HL-60/S4 treated with phorbol 12-myristate 13-acetate at 8.2 ng/mL for 4 days and 3 days (cell line): ENCODE data around the gene KCNMB2.
"Not testable (repeated sequence)": the region's sequence is repeated elsewhere in the genome, so short reads cannot be mapped to it uniquely, and the experiment has no call there.

Source experiments
- in situ Hi-C: fragments of 300-500 bp; cut with MboI; formaldehyde crosslinking; loops from 2 replicates; pipeline ENCODE4 v1.15.0; 2022; ENCODE audit warnings: low sequenced_read_pairs

Gene KCNMB2

DNA sequence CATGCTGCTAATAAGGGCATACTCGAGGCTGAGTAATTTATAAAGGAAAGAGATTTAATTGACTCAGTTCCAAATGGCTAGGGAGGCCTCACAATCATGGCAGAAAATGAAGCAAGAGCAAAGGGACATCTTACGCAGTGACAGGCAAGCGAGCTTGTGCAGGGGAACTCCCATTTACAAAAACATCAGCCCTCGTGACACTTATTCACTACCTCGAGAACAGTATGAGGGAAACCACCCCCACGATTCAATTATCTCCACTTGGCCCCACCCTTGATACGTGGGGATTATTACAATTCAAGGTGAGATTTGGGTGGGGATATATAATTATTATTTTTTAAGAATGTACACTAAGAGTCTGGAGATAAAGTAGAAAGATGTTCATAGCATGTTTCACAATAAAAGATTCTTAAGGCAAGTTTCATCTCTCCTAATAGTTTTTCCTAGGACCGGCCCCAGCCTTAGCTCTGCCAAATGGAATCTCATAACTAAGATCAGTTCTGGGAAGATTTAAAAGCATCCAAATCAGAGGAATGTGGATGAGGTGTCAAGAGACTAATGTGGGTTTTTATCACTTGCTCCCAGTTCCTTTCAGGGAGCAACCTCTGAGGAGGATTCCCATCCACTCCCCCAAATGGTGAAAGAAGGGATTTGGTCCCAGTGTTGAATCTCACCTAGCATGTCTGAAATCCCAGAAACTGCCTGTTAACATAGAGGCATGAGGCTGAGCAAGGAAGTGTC, 314.4 kb downstream of the KCNMB2 start:
- in situ Hi-C loops, result no loop called here

DNA sequence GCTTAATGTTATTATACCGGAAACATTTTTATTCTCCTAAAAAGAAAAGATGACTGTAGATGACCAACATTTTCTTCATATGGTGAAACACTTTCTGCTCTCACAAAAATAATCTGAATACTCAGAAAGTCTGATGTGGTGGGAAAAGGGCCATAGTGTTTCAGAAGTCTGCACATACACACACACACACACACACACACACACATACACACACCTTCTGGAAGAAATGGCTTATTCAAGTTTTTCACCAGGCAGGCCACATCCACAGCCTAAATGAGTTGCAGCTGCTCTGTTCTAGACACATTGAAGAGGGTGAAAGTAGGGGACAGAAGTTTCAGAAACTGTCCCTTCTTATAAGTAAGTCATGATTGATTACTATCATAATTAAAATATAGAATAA, 315.3 kb downstream of the KCNMB2 start:
- in situ Hi-C loops, result no loop called here

- in situ Hi-C loops, result no loop called here
Observed at GRCh38 chr3:178856804-178857203, 320.6 kb downstream of the KCNMB2 start.

- in situ Hi-C loops, result no loop called here
Observed at GRCh38 chr3:178859386-178859785, 323.1 kb downstream of the KCNMB2 start.

- in situ Hi-C loops, result not testable (repeated sequence)
Observed at GRCh38 chr3:178859900-178860436, 323.7 kb downstream of the KCNMB2 start.

GRCh38 chr3:178868681-178869080, 332.4 kb downstream of the KCNMB2 start:
- in situ Hi-C loops, result no loop called here

DNA sequence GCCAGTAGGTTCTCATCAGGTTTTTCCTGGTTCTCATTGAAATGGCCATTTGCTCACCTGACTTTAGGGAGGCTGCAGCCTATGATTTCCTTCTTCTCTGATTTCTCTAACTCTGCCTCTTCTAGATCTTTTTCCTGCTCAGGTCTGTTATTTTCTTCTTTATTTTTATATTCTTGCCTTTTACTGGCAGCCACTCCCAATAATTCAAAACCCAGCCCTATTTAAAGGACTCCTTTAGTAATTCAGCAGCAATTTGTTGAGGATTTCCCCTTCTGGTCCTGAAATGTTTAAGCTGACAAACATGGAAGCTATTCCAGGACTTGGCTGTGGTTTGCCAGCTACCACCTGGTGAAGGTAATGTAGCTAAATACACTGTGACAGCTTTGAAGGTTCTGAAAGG, 333.8 kb downstream of the KCNMB2 start:
- in situ Hi-C loops, result no loop called here

- in situ Hi-C loops, result no loop called here
Observed at GRCh38 chr3:178875157-178875556, 338.9 kb downstream of the KCNMB2 start.

- in situ Hi-C loops, result no loop called here
Observed at GRCh38 chr3:178875836-178876235, 339.6 kb downstream of the KCNMB2 start.

DNA sequence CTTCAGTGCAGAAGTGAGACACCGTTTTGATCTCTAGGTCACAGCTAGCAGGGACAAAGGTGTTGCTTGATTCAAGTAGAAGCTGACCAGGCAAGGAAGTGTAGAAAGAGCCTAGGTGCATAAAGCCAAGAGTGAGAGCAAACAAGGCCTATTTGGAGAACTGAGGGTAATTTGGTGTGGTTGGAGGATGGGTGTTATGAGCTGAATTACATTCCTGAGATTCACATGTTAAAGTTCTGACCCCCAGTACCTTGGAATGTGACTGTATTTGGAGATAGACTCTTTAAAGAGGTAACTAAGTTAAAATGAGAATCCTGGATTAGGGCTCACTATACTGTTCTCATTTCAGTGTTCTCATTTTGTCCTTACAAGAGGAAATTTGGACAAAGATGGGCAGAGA, 344.0 kb downstream of the KCNMB2 start:
- in situ Hi-C loops, result no loop called here
